Astrocyte (in vitro differentiated cells and primary cell): ENCODE results near the gene PI4KA. TPM values are rescaled to one million over a fixed set of nuclear protein-coding genes. Genes with fewer than 3 reads are reported as not detected.

Experiments used
- DNase-seq: peaks from one replicate; pipeline ENCODE4 v3.0.0-alpha.2; 2010; ENCODE audit warnings: low read depth
- FAIRE-seq: peaks from 2 replicates; lab custom pipeline; 2011; peaks lifted over from hg19 to GRCh38; lab: Jason Lieb, UNC
- H2AFZ ChIP-seq: 2 replicates; pipeline ENCODE4 v1.6.0; 2012; ENCODE audit warnings: low read depth, low read length, inconsistent platforms
- H3K27ac ChIP-seq: 2 replicates; pipeline ENCODE4 v1.5.1; 2011; ENCODE audit warnings: low read depth, low read length, inconsistent platforms
- H3K27me3 ChIP-seq: 2 replicates; pipeline ENCODE4 v1.6.0; 2011; ENCODE audit warnings: low read length, inconsistent platforms; ENCODE audit not compliant: insufficient read depth
- H3K36me3 ChIP-seq: 2 replicates; pipeline ENCODE4 v1.5.1; 2011; ENCODE audit warnings: low read length, inconsistent platforms; ENCODE audit not compliant: insufficient read depth
- H3K4me1 ChIP-seq: 2 replicates; pipeline ENCODE4 v1.5.1; 2011; ENCODE audit warnings: low read length, inconsistent platforms; ENCODE audit not compliant: insufficient read depth
- H3K4me2 ChIP-seq: 2 replicates; pipeline ENCODE4 v1.6.0; 2012; ENCODE audit warnings: low read length, inconsistent platforms
- H3K4me3 ChIP-seq: 2 replicates; pipeline ENCODE4 v1.5.1; 2011; ENCODE audit warnings: low read depth, mild to moderate bottlenecking, low read length, inconsistent platforms; ENCODE audit not compliant: insufficient read depth
- H3K79me2 ChIP-seq: 2 replicates; pipeline ENCODE4 v1.6.0; 2012; ENCODE audit warnings: mild to moderate bottlenecking, low read length, inconsistent platforms; ENCODE audit not compliant: insufficient read depth
- H3K9ac ChIP-seq: 2 replicates; pipeline ENCODE4 v1.6.0; 2012; ENCODE audit warnings: mild to moderate bottlenecking, low read length, inconsistent platforms
- H3K9me3 ChIP-seq: 2 replicates; pipeline ENCODE4 v1.5.1; 2012; ENCODE audit warnings: low read depth, mild to moderate bottlenecking, low read length, inconsistent platforms; ENCODE audit not compliant: insufficient read depth
- H4K20me1 ChIP-seq: 2 replicates; pipeline ENCODE4 v1.6.0; 2012; ENCODE audit warnings: low read length, inconsistent platforms; ENCODE audit not compliant: insufficient read depth
- H3K27ac Mint-ChIP-seq: one replicate; pipeline ENCODE4 v1.8.0; 2021; ENCODE audit warnings: mild to moderate bottlenecking, mixed read lengths; ENCODE audit not compliant: unreplicated experiment
- H3K27me3 Mint-ChIP-seq: one replicate; pipeline ENCODE4 v1.8.0; 2021; ENCODE audit warnings: low read depth, mixed read lengths; ENCODE audit not compliant: unreplicated experiment
- H3K36me3 Mint-ChIP-seq: one replicate; pipeline ENCODE4 v1.8.0; 2021; ENCODE audit warnings: low read depth, mixed read lengths; ENCODE audit not compliant: unreplicated experiment
- H3K4me1 Mint-ChIP-seq: one replicate; pipeline ENCODE4 v1.8.0; 2021; ENCODE audit warnings: low read depth, mixed read lengths; ENCODE audit not compliant: unreplicated experiment
- H3K4me3 Mint-ChIP-seq: one replicate; pipeline ENCODE4 v1.8.0; 2021; ENCODE audit warnings: mild to moderate bottlenecking, moderate library complexity, mixed read lengths; ENCODE audit not compliant: unreplicated experiment
- H3K9me3 Mint-ChIP-seq: one replicate; pipeline ENCODE4 v1.8.0; 2021; ENCODE audit warnings: mild to moderate bottlenecking, mixed read lengths; ENCODE audit not compliant: unreplicated experiment
- CTCF ChIP-seq: IDR thresholded peaks from 2 replicates; pipeline ENCODE4 v1.5.1; 2011; ENCODE audit warnings: low read depth, mild to moderate bottlenecking, inconsistent platforms, low read length, moderate library complexity; ENCODE audit not compliant: insufficient read depth
- EZH2 ChIP-seq: IDR thresholded peaks from 2 replicates; pipeline ENCODE4 v1.6.1; 2012; ENCODE audit warnings: mild to moderate bottlenecking, low read length, inconsistent platforms; ENCODE audit not compliant: insufficient read depth
- total RNA-seq: library from RNA; stranded (reverse); gene quantifications from 2 replicates; pipeline ENCODE4 v1.2.1, GENCODE V29; 2021

The PI4KA gene
- total RNA-seq, 1 donor from 2014 or later, result 35.9 TPM

GRCh38 chr22:20792221-20792965 lies 66.2 kb downstream of the PI4KA start:
- Histone ChIP-seq H3K79me2 (no peaks in the 10 kb centered on the region), H3K27ac (no peak overlapping the region), H3K27me3 (no peaks in the 10 kb centered on the region), H2AFZ (no peak overlapping the region), H3K9me3 (no peaks in the 10 kb centered on the region), H3K4me1 (no peaks in the 10 kb centered on the region), H3K36me3 (peaks cover 18% of the 10 kb centered on the region), H3K4me3 (no peak overlapping the region), H3K9ac (no peak overlapping the region), H3K4me2 (no peak overlapping the region), H4K20me1 (no peaks in the 10 kb centered on the region)
- no peak for DNase-seq
- Mint-ChIP-seq H3K4me3 (no peak overlapping the region), H3K27ac (no peak overlapping the region), H3K4me1 (no peaks in the 10 kb centered on the region), H3K27me3 (no peaks in the 10 kb centered on the region), H3K36me3 (peaks cover 34% of the 10 kb centered on the region), H3K9me3 (no peaks in the 10 kb centered on the region)
- no peak for FAIRE-seq
- TF ChIP-seq EZH2, result no peak
- TF ChIP-seq CTCF, result no peak

- no peaks in the 10 kb centered on the region for H3K79me2 ChIP-seq
- H2AFZ ChIP-seq, result no peak overlapping the region
- H3K4me1 Mint-ChIP-seq, result no peaks in the 10 kb centered on the region
- no peaks in the 10 kb centered on the region for H3K9me3 ChIP-seq
- H3K4me3 Mint-ChIP-seq, result no peak overlapping the region
- no peaks in the 10 kb centered on the region for H3K27me3 Mint-ChIP-seq
- DNase-seq (no peak), FAIRE-seq (no peak)
- H3K9ac ChIP-seq, result no peak overlapping the region
- peaks cover 24% of the 10 kb centered on the region for H3K36me3 Mint-ChIP-seq
- no peaks in the 10 kb centered on the region for H3K27me3 ChIP-seq
- H3K27ac Mint-ChIP-seq, result no peak overlapping the region
- peaks cover 4% of the 10 kb centered on the region for H3K4me1 ChIP-seq
- no peak for TF ChIP-seq EZH2
- H3K9me3 Mint-ChIP-seq, result no peaks in the 10 kb centered on the region
- no peak overlapping the region for H3K27ac ChIP-seq
- H3K4me3 ChIP-seq, result no peak overlapping the region
- H3K4me2 ChIP-seq, result no peak overlapping the region
- peaks cover 10% of the 10 kb centered on the region for H3K36me3 ChIP-seq
- no peaks in the 10 kb centered on the region for H4K20me1 ChIP-seq
Measured at GRCh38 chr22:20788627-20789344, 69.8 kb downstream of the PI4KA start.

GRCh38 chr22:20787746-20788626 lies 70.6 kb downstream of the PI4KA start:
- Histone ChIP-seq H3K36me3 (peaks cover 10% of the 10 kb centered on the region), H3K79me2 (no peaks in the 10 kb centered on the region), H2AFZ (no peak overlapping the region), H4K20me1 (no peaks in the 10 kb centered on the region), H3K4me2 (no peak overlapping the region), H3K4me3 (no peak overlapping the region), H3K9me3 (no peaks in the 10 kb centered on the region), H3K9ac (no peak overlapping the region), H3K27me3 (no peaks in the 10 kb centered on the region), H3K27ac (no peak overlapping the region), H3K4me1 (peaks cover 8% of the 10 kb centered on the region)
- Mint-ChIP-seq H3K36me3 (peaks cover 24% of the 10 kb centered on the region), H3K27me3 (no peaks in the 10 kb centered on the region), H3K4me3 (no peak overlapping the region), H3K4me1 (no peaks in the 10 kb centered on the region), H3K9me3 (no peaks in the 10 kb centered on the region), H3K27ac (no peak overlapping the region)
- FAIRE-seq (no peak), DNase-seq (no peak)
- TF ChIP-seq CTCF (no peak), EZH2 (no peak)
